ENCODE results near the gene NSL1.
A peak's percentile ranks its signal among the peaks of the same experiment; 100 is the strongest.

NSL1 gene

DNA sequence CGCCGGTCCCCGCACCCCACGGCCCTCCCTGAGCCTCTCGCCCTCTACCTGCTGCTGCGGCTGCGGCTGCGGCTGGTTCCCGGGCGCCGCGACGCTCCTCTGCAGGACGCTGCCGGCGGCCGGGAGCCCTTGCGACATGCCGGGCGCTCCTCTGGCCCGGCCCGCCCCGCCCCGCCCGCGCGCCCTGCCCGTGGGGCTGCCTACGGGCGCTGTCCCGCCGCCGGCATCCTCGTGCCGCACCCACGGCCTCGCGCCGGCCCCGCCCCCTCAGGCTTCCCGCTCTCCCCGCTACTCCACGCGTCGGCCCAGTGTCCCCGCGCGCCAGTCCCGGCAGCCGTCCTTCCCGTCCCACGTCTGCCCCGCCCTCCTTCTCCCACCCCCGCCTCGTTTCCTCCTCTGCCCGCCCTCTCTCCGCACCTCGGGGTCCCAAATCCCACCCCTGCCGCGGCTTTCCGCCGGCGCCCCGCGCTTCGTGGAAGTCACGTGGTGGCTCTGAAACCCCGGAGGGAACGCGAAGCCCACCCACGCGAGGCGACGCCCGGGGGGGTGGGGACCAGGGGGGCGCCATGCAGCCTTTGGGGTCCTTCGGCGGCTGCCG lies 91.9 kb downstream of the NSL1 start, which contains the start of gene BATF3:
BATF3 (minus strand) TSS at position 216 of the 598 bp plus-strand sequence; CDS start at position 138, 78 bp downstream.
- peak; percentile 13 for DNase-seq (ENCODE audit: low read depth)

DNA sequence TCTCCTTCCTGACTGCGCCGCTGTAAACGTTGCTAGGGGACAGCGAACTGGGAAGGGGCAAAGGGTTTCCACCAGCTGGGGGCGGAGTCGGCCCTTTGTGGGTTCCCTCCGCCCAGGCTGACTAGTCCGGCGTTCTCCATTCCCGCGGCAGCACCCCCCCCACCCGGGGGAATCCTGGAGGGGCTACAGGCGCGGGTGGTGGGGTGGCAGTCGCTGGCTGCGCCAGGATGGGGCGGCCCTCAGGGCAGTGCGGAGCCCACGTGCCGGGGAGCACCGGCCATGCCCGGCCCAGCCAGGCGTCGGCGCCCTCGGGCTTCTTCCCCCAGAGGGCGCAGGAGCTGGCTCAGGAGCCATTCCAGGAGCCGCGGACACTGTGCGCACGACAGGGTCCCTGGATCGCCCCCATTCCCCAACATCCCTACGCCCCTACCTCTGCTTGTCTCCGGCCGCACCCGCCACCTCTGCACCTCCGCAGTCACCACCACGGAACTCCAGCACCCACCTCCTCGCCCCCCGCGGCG lies 92.4 kb downstream of the NSL1 start:
- H3K4me3 ChIP-seq (ENCODE audit: low read length), result peak overlapping the region; percentile 34
- TF ChIP-seq, protein P1, sequence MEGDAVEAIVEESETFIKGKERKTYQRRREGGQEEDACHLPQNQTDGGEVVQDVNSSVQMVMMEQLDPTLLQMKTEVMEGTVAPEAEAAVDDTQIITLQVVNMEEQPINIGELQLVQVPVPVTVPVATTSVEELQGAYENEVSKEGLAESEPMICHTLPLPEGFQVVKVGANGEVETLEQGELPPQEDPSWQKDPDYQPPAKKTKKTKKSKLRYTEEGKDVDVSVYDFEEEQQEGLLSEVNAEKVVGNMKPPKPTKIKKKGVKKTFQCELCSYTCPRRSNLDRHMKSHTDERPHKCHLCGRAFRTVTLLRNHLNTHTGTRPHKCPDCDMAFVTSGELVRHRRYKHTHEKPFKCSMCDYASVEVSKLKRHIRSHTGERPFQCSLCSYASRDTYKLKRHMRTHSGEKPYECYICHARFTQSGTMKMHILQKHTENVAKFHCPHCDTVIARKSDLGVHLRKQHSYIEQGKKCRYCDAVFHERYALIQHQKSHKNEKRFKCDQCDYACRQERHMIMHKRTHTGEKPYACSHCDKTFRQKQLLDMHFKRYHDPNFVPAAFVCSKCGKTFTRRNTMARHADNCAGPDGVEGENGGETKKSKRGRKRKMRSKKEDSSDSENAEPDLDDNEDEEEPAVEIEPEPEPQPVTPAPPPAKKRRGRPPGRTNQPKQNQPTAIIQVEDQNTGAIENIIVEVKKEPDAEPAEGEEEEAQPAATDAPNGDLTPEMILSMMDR (IDR thresholded peaks at IDR 0.05; ENCODE audit: insufficient read depth, low read depth, low read length, missing control alignments), result peak; percentile 37
- DNase-seq (ENCODE audit: low read depth), result peak; percentile 32

More for the DNA sequence above, 91.9 kb downstream of the NSL1 start, which contains the start of gene BATF3:
- H3K4me3 ChIP-seq (ENCODE audit: low read length), result peak within 1 kb of the TSS; percentile 34
- TF ChIP-seq, protein P1 (IDR thresholded peaks at IDR 0.05; ENCODE audit: insufficient read depth, low read depth, low read length, missing control alignments), result no peak

DNA sequence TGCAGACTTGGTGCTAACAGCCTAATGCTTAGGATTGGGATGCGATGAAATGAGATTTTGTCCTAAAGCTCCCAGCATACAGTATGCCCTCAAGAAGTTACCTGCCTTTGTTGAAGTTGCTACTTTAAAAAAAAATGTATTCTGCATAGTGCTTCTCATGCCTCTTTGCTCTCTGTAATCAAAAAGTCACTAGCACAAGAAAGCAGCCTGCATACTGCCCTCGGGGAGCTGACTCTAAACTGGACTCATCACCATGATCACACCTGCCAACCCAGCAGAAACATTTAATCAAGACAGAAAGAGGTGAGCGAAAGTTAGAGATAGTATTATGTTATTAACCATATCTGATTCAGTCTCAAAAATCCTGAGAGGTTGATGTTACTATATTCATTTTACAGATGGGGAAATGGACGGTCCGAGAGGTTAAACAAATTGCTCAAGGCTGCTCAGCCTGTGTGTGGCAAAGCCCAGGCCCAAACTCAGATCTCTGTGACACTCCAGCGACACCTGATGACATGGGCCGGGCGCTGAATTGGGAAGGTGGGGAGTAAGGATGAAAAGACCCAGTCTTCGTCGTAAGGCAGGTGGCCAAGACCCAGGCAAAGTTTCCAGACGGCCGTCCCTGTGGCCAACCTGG lies 93.0 kb downstream of the NSL1 start:
- DNase-seq (ENCODE audit: low read depth), result peak; percentile 36
- TF ChIP-seq, protein P1 (IDR thresholded peaks at IDR 0.05; ENCODE audit: insufficient read depth, low read depth, low read length, missing control alignments), result no peak
- peak overlapping the region; percentile 34 for H3K4me3 ChIP-seq (ENCODE audit: low read length)

DNA sequence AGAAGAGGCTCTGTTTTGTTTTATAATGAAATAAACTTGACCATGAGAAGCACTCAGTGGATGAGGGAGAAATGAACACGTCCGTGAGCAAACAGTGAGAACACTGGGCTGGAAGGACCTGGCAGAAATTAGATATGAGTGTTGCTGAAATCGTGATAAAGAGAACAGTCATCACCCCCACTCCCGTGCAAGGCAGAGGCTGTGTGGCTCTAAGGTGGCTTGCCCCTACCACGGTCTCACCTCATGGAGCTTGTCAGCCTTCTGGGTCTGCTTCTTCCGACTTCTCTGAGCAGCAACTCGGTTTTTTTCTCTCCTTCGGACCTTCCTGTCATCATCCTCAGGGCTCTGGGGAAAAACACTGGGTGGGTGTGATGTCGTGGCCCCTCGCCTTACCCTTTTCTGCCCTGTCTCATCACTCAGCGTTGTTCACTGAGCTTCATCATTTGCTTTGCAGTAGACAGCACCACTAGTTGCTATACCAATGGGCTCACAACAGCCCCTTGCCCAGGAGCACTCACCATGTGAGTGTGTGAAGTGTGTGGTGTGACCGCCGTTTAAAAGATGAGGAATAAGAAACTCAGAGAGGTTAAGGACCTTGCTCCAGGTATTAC lies 94.8 kb downstream of the NSL1 start:
- TF ChIP-seq, protein P1 (IDR thresholded peaks at IDR 0.05; ENCODE audit: insufficient read depth, low read depth, low read length, missing control alignments), result no peak
- DNase-seq (ENCODE audit: low read depth), result no peak
- H3K4me3 ChIP-seq (ENCODE audit: low read length), result no peak overlapping the region

DNA sequence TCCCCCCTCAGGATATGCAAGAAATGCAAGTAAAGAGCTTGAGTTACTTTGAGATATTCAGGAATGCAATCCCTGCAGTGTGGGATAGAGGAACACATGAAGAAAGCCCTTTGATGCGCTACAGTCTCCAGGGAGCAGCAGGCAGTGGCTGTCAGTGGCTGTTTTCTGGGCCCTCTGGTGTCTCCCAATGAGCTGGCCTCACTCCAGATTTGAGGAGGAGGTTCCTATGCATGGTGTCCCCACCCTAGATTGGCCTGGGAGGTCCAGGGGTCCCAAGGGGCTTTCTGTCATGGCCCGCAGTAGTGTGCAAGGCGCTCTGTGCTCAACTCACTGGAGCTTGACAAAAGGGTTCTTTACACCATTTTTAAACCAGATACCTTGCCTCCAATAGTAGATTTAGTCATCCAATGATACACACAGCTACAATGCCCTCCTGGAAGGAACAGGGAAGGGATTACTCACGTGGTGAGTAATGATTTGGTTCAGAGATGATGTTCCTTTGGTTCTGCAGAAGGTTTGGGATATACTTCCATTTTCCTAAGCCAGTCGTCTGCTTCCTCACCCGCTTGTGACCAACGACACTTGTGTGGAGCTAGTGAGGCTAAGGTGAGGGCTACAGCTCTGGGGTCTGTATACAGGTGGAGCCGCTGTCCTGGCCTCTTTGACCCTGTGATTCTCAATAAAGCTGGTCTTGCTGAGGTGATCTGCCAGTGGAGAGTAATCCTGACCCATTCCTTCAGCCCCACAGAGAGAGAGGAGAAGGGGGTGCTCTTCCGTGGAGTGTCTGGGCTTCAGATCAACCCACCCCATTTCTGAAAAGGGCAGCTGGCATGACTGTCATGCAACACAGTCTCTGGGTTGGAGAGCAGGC lies 98.6 kb downstream of the NSL1 start:
- no peak overlapping the region for H3K4me3 ChIP-seq (ENCODE audit: low read length)
- peak; percentile 78 for DNase-seq (ENCODE audit: low read depth)
- TF ChIP-seq, protein P1 (IDR thresholded peaks at IDR 0.05; ENCODE audit: insufficient read depth, low read depth, low read length, missing control alignments), result no peak

DNA sequence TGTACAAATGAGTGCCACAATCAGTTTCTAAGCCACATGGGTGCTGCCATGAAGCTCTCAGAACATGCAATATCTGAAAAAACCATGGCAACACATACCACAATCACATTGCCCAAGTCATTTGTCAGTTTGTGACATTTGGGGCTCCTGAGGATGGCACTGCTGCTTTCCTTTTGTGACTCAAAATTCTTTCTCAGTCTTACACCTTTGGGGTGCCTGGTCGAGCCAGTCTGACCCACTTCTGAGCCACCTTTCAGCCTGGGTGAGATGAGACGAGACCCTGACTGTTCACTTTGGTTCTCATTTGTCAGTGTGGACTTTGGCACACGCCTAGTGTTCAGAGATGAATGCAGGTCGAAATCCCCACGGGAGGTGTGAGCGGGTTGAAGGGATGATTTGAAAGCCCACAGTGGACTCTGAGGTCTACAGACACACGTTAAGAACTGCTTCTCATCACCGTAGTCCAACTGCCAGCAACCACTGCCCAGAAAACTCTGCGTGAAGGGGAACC lies 100.0 kb downstream of the NSL1 start:
- no peak for DNase-seq (ENCODE audit: low read depth)
- TF ChIP-seq, protein P1 (IDR thresholded peaks at IDR 0.05; ENCODE audit: insufficient read depth, low read depth, low read length, missing control alignments), result no peak
- no peak overlapping the region for H3K4me3 ChIP-seq (ENCODE audit: low read length)
